ENCODE data around the gene ERVK3-1.
"Not testable (repeated sequence)": the region's sequence is repeated elsewhere in the genome, so short reads cannot be mapped to it uniquely, and the experiment has no call there.

The ERVK3-1 gene

DNA sequence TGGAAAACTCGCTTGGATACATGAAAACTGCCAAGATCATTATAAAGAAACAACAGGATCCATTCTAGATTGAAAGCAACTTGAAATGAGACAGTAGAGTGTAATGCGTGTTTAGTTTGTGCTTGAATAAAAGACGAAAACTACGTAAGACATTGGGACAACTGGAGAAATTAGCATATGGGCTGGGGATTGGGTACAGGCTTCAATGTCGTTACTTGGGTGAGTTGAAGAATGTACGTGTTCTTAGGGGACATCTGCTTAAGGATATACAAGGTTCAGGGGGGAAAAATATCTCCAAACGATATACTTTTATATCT, 471 bp upstream of the ERVK3-1 start:
- DNase-seq (ENCODE audit: low spot score), result no peak

DNA sequence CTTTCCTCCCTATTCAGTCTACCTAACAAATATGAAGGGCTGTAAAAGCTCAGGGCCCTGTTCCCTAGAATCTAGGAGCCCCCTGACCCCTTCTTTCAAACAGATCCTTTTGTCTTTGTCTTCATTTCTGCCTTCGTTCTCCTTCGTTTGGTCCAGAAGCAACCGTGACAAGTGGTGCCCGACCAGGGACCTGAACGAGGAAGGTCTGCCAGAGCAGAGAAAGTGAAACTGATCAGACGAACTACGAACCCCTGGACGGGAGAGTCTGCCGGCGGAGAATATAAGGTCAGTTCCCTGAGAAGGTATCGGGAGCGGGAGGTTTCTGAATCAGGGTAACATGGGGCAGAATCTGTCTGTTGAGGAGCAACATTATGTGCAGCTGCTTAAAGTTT, 751 bp downstream of the ERVK3-1 start:
- DNase-seq (ENCODE audit: low spot score), result peak; percentile 50
- TF ChIP-seq CTCF (IDR thresholded peaks at IDR 0.05; ENCODE audit: extremely low read depth, missing control alignments), result no peak

More for the DNA sequence above, 471 bp upstream of the ERVK3-1 start:
- TF ChIP-seq CTCF (IDR thresholded peaks at IDR 0.05; ENCODE audit: extremely low read depth, missing control alignments), result no peak

DNA sequence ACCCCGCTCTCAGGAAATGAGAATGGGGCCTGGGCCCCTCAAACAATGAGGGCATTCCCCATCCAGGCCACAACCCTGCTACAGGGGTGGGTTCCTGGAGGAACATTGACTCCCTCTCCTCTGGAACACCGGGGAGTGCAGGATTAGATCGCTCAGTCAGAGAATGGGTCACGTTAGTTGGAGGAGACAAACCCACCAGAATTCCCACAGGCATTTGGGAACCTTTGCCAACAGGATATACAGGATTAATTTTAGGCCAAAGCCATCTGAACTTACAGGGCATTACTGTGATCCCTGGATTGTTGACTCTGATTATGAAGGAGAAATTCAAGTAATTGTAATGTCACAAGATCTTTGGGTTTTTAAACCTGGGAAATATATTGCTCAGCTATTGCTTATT, 2.6 kb downstream of the ERVK3-1 start:
- DNase-seq (ENCODE audit: low spot score), result no peak
- TF ChIP-seq CTCF (IDR thresholded peaks at IDR 0.05; ENCODE audit: extremely low read depth, missing control alignments), result no peak

DNA sequence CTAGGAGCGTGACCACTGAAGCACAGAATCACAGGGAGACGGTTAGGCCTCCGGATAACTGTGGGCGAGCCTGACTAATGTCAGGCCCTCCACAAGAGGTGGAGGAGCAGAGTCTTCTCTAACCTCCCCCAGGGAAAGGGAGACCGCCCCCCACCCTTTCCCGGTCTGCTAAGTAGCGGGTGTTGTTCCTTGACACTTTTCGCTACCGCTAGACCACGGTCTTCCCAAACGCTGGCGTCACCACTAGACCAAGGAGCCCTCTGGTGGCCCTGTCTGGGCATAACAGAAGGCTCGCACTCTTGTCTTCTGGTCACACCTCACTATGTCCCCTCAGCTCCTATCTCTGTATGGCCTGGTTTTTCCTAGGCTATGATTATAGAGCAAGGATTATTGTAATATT, 5.5 kb downstream of the ERVK3-1 start:
- DNase-seq (ENCODE audit: low spot score), result not testable (repeated sequence)

GRCh38 chr19:58311345-58311865, 6.2 kb downstream of the ERVK3-1 start:
- no peak for TF ChIP-seq CTCF (IDR thresholded peaks at IDR 0.05; ENCODE audit: extremely low read depth, missing control alignments)

GRCh38 chr19:58315580-58315979, 10.4 kb downstream of the ERVK3-1 start:
- no peak for DNase-seq (ENCODE audit: low spot score)
- no peak for TF ChIP-seq CTCF (IDR thresholded peaks at IDR 0.05; ENCODE audit: extremely low read depth, missing control alignments)

More at GRCh38 chr19:58311345-58311865, 6.2 kb downstream of the ERVK3-1 start:
- DNase-seq (ENCODE audit: low spot score), result no peak

GRCh38 chr19:58317476-58318072, 12.4 kb downstream of the ERVK3-1 start:
- no peak for TF ChIP-seq CTCF (IDR thresholded peaks at IDR 0.05; ENCODE audit: extremely low read depth, missing control alignments)
- no peak for DNase-seq (ENCODE audit: low spot score)

DNA sequence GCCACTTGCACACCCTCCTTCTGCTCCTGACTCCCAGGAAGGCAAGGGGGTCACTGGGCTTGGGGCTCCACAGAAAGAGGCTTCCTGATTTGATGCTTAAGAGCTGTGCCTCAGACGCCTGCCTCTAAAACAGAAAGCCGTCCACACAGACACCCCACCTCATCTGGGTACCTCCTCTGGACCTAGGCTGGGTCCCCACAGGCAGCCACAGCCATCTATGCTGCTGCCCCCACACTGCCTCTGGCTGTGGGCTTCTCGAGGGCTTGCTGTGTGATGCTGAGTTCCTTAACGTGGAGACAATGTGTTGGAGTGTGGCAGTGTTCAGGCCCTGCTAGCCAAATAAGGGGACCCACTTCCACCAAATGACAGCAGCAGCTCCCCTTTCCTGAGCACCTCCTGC, 13.1 kb downstream of the ERVK3-1 start:
- TF ChIP-seq CTCF (IDR thresholded peaks at IDR 0.05; ENCODE audit: extremely low read depth, missing control alignments), result no peak
- no peak for DNase-seq (ENCODE audit: low spot score)
